ENCODE data around the gene GRIP1. TPM values are rescaled to one million over a fixed set of nuclear protein-coding genes. Genes with fewer than 3 reads are reported as not detected.

Gene GRIP1
- total RNA-seq, 2 experiments from 2014 or later, result 2.2 to 3.5 TPM

DNA sequence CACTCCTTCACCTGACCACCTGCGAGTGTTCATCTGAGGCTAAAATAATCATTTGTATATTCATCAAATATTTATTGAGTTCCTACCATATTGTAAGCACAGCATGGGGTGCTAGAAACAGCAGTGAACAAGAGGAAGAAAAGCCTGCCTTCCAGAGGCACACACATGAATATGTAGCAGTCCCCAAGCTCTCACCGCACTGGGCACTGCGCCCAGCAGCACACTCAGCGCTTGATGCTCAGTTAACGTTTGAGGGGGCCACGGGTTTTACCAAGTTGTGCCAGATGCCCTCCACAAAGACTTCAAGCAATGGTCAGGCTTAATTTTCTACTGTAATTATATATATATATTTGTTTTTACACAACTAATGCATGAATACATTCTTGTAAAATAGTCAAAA is 324.6 kb downstream of the GRIP1 start:
- ChIA-PET CTCF (no interaction called here), POLR2A (no interaction called here)

DNA sequence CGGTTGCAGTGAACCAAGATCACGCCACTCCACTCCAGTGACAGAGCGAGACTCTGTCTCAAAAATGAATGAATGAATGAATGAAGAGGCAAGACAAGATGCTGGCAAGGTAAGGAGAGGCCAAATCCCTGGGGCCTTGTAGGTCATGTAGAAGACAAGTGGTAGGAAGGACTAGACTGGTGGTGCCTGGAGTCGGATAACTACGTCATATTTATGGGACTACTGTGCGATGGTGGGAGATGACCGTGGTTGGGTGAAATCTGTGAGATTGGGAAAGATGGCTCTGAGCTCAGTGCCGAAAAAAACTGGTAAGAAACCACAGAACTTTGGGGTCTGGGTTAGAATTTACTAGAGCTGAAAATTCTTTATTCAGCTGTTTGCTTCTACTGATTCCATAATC is 326.0 kb downstream of the GRIP1 start:
- CTCF ChIA-PET, result no interaction called here
- POLR2A ChIA-PET, result interaction anchor here (0.5 kb wide), 1 partner anchor 50 kb away, joined by 4 read pairs; no protein-coding TSS in a partner anchor

DNA sequence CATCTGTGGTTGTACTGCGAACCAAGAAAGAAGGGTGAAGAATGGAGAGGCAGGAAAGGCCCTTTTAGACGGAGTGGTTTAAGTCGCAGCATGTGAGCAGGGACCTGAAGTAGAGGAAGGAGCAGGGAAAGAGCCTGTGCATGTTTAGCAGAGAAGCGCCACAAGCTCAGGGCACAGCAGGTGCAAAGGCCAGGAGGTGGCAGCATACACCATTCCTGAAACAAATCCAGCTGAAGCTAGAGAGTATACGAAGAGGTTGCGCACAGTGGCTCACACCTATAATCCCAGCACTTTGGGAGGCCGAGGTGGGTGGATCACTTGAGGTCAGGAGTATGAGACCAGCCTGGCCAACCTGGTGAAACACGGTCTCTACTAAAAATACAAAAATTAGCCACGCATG is 326.7 kb downstream of the GRIP1 start:
- ChIA-PET POLR2A (no interaction called here), CTCF (no interaction called here)

GRCh38 chr12:66351301-66351700 is 327.6 kb downstream of the GRIP1 start:
- POLR2A ChIA-PET, result interaction anchor here (0.5 to 0.7 kb wide), 3 partner anchors 34 to 129 kb away, joined by 3 to 4 read pairs (median 3); no protein-coding TSS in a partner anchor
- CTCF ChIA-PET, result no interaction called here

GRCh38 chr12:66345956-66346355 is 332.9 kb downstream of the GRIP1 start:
- CTCF ChIA-PET, result interaction anchor here (1.5 kb wide), 1 partner anchor 186 kb away, joined by 3 read pairs; no protein-coding TSS in a partner anchor
- POLR2A ChIA-PET, result no interaction called here

GRCh38 chr12:66345212-66345611 is 333.7 kb downstream of the GRIP1 start:
- ChIA-PET POLR2A (no interaction called here), CTCF (interaction anchor here (1.5 kb wide), 1 partner anchor 186 kb away, joined by 3 read pairs; no protein-coding TSS in a partner anchor)

- CTCF ChIA-PET, result no interaction called here
- POLR2A ChIA-PET, result no interaction called here
Observed at GRCh38 chr12:66341126-66341525, 337.8 kb downstream of the GRIP1 start.

GRCh38 chr12:66340131-66340530 is 338.7 kb downstream of the GRIP1 start:
- CTCF ChIA-PET, result no interaction called here
- POLR2A ChIA-PET, result no interaction called here

DNA sequence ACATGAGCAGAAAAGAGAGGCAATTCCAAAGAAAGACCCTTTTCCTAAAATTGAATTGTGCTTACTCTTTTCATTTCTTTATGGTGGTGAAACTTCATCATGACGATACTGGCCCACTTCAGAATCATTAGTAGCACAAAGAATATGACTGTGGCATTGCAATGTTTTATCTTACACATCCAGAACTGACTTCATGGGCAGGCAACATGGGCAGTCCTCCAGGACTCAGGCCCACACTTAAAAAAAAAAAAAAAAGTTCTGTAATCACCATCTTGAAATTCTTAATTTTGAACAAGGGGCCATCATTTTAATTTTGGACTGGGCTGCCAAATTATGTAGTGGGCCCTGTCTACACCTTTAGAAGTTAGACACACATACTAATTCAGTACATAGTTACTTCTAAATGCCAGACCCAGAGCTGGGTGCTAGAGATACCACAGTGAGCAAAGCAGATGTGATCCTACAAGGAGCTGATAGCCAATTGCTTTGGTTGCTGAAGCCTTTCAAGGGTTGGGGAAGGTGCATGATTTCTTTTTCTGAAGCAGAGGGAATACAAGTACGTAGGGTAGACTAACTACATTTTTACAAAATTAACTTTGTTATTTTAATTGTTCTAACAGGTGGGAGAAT is 341.4 kb downstream of the GRIP1 start:
- ChIA-PET POLR2A (no interaction called here), CTCF (no interaction called here)

DNA sequence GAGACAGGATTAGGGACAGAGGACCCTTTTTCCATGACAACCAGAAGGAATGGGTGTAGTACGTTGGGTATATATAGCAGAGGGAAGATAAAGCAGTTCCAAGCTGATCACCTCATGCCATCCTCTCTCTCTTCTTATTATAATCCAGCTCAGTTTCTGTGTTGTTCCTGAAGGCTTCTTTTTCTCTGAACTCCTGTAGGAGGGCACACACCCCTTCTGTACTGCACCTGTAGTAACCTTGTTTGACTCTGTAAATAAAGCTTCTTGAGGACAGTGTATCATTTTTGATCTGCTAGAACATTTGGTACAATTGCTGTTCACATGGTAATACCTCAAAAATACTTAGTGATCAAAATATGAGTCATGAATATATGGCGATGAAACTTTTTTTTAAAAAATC is 343.1 kb downstream of the GRIP1 start:
- ChIA-PET POLR2A (no interaction called here), CTCF (no interaction called here)

GRCh38 chr12:66331814-66332213 is 347.1 kb downstream of the GRIP1 start:
- CTCF ChIA-PET, result no interaction called here
- POLR2A ChIA-PET, result no interaction called here

- CTCF ChIA-PET, result no interaction called here
- POLR2A ChIA-PET, result no interaction called here
Observed at GRCh38 chr12:66331016-66331415, 347.9 kb downstream of the GRIP1 start.

DNA sequence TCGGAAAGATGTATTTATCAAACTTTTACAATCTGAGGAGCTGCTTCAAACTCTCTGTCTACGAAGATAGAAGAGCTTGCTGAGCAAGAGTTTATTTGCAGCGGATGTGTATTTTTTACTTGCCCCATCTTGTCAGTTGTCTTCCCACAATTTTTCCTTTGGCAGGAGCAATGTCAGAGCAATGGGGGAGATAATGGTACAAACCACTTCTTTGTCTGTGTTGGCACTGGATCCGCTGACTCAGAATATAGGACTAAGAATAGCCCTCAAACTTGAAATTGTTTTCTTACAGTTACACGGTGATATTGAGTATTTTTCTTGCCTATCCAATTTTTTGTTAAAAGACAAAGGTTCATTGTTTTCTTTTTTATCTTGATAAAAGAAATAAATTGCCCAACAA is 348.9 kb downstream of the GRIP1 start:
- ChIA-PET POLR2A (no interaction called here), CTCF (no interaction called here)

GRCh38 chr12:66323017-66323416 is 355.9 kb downstream of the GRIP1 start:
- ChIA-PET CTCF (no interaction called here), POLR2A (no interaction called here)

- POLR2A ChIA-PET, result no interaction called here
- CTCF ChIA-PET, result interaction anchor here (1.3 kb wide), 1 partner anchor 87 kb away, joined by 3 read pairs; no protein-coding TSS in a partner anchor
Observed at GRCh38 chr12:66321435-66321834, 357.4 kb downstream of the GRIP1 start.

DNA sequence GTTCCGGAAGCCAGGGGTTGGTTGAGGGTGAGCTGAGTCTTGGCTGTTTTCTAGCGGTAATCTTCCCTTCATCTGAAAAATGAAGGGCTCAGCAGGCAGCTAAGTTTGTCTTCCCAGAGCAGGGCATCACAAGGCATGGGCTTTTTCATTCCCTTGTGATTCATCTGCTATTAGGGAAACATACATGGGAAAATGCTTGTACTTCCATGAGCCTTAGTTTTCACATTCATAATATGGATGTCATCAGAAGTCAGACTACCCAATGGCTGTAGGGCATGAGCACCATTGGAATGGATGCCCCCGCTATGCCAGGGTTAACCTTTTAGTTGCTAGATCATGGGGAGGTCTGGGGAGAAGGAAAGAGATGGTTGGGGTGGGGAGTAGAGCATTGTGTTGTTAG is 357.9 kb downstream of the GRIP1 start:
- POLR2A ChIA-PET, result no interaction called here
- CTCF ChIA-PET, result interaction anchor here (1.3 kb wide), 1 partner anchor 88 kb away, joined by 3 read pairs; no protein-coding TSS in a partner anchor

DNA sequence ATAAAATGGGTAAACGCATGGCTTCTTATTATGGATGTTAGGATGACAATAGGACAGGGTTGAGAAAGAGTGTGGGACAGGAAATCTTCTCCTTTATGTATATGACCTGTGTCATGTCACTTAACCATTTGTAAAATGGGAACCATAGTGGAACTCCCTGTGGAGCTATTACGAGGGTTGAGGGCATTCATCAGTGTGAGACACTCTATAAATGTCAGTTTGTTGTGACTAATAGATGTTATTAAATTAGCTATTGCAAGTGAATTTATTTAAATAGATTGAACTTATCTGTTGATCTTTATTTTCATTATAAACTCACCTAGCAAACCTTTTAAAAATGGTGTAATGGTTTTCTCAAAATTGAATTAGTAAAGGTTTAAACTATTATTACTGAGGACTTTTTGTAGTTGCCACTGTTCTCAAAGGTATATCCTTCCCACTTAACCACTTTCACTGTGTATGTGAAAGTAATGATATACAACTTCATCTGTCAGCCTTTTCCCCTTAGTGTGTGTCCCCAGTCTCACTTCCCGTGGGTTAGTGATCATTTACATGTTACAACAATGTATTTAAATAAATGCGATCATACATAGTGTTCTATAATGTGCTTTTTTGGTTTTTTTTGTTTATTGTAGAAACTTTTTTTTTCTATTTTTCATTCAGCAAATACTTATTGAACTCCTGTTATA is 359.5 kb downstream of the GRIP1 start:
- ChIA-PET POLR2A (no interaction called here), CTCF (no interaction called here)

- POLR2A ChIA-PET, result no interaction called here
- CTCF ChIA-PET, result no interaction called here
Observed at GRCh38 chr12:66314278-66314677, 364.6 kb downstream of the GRIP1 start.

- POLR2A ChIA-PET, result no interaction called here
- CTCF ChIA-PET, result interaction anchor here (0.6 kb wide), 1 partner anchor 10 kb away, joined by 4 read pairs; no protein-coding TSS in a partner anchor
Observed at GRCh38 chr12:66312189-66312588, 366.7 kb downstream of the GRIP1 start.

- CTCF ChIA-PET, result no interaction called here
- POLR2A ChIA-PET, result no interaction called here
Observed at GRCh38 chr12:66309606-66310005, 369.3 kb downstream of the GRIP1 start.

DNA sequence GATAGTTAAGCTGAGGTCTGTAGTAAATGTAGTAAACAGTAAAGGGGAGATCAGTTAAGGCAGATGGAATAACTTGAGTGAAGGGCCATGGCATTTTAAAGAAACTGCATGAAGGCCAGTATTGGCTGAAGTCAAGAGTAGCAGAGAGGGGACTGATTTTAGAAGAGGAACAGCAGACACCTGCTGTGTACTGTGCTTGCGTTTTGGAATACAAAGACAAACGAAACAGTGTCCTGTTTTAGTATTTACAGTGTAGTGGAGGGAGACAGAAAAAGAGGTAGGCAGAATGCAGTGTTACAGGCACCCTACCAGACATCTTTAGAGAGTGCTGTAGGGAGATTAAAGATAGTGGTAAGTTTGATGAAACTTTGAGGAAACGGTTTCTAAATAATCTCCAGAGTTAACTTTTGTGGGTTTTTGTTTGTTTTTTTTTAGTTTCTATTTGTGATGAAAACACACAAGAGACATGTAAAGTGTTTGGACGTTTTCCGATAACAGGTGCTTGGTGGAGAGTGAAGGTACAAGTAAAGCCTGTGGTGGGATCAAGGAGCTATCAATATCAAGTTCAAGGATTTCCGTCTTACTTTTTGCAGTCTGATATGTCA is 374.5 kb downstream of the GRIP1 start:
- POLR2A ChIA-PET, result interaction anchor here (0.5 to 1.2 kb wide), 4 partner anchors 74 to 1656 kb away, joined by 3 to 7 read pairs (median 4); partner anchors contain the start of gene TMBIM4
- CTCF ChIA-PET, result no interaction called here

Data from activated CD8-positive, alpha-beta memory T cell treated with anti-CD3 and anti-CD28 coated beads for 36 hours (primary cell).